Calu3 (cell line): ENCODE data around the gene NEK2. TPM values are rescaled to one million over a fixed set of nuclear protein-coding genes. Genes with fewer than 3 reads are reported as not detected.
"Not testable (repeated sequence)": the region's sequence is repeated elsewhere in the genome, so short reads cannot be mapped to it uniquely, and the experiment has no call there.

Experiments
- BruUV-seq: library from RNA; stranded (reverse); fragments of 400-500 nt; replicated peaks from 2 replicates; lab custom pipeline; 2021; lab: Mats Ljungman, UMichigan
- CTCF ChIA-PET: fragments of 300-600 bp; sonication (Branson Sonifier 250); formaldehyde crosslinking; loops from one replicate; lab custom pipeline; 2022; ENCODE audit warnings: antibody characterized with exemption; lab: Charles Lee
- DNase-seq: peaks from one replicate; pipeline ENCODE4 v3.0.0; 2022
- H3K27ac Mint-ChIP-seq: one replicate; pipeline ENCODE4 v1.8.0; 2022; ENCODE audit warnings: mixed read lengths; ENCODE audit not compliant: unreplicated experiment
- H3K27me3 Mint-ChIP-seq: one replicate; pipeline ENCODE4 v1.8.0; 2022; ENCODE audit warnings: mixed read lengths; ENCODE audit not compliant: unreplicated experiment
- H3K36me3 Mint-ChIP-seq: one replicate; pipeline ENCODE4 v1.8.0; 2022; ENCODE audit warnings: mild to moderate bottlenecking, moderate library complexity, mixed read lengths; ENCODE audit not compliant: insufficient read depth, unreplicated experiment
- H3K4me1 Mint-ChIP-seq: one replicate; pipeline ENCODE4 v1.8.0; 2022; ENCODE audit warnings: mild to moderate bottlenecking, low read depth, mixed read lengths; ENCODE audit not compliant: unreplicated experiment
- H3K4me3 Mint-ChIP-seq: one replicate; pipeline ENCODE4 v1.8.0; 2022; ENCODE audit warnings: mild to moderate bottlenecking, low read depth, moderate library complexity, mixed read lengths; ENCODE audit not compliant: unreplicated experiment
- H3K9me3 Mint-ChIP-seq: one replicate; pipeline ENCODE4 v1.8.0; 2022; ENCODE audit warnings: low read depth, mixed read lengths; ENCODE audit not compliant: unreplicated experiment
- intact Hi-C: fragments of 100-400 bp; cut with micrococcal nuclease; formaldehyde crosslinking; loops from one replicate; pipeline ENCODE4 v1.10.0; 2022; ENCODE audit not compliant: unreplicated experiment
- total RNA-seq: library from RNA; stranded (reverse); gene quantifications from 2 replicates; pipeline ENCODE4 v1.2.3, GENCODE V29; 2022
- TF ChIP-seq, protein P1 (sequence below): fragments of 200-600 bp; IDR thresholded peaks from one replicate; pipeline ENCODE4 v1.8.0; 2022; ENCODE audit warnings: antibody characterized with exemption; ENCODE audit not compliant: unreplicated experiment

Gene NEK2
- total RNA-seq, 1 experiment from 2014 or later, result 43.2 TPM

DNA sequence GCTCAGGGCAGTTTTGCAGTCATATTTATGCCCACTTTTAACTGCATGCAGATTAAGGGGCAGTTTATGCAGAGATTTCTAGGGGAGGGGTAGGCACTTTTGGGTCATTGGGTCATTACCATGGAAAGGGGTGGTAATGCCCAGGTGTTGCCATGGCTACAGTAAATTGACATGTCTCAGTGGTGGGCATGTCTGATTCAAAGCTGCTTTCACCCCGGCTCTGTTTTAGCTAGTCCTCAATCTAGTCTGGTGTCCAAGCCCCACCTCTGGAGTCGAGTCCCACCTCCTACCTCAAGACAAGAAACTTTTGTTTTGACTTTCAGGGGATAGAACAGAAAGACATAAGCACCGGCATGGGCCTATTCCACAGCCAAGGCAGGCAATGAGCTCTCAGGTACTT is 8.9 kb upstream of the NEK2 start:
- no peak for DNase-seq

DNA sequence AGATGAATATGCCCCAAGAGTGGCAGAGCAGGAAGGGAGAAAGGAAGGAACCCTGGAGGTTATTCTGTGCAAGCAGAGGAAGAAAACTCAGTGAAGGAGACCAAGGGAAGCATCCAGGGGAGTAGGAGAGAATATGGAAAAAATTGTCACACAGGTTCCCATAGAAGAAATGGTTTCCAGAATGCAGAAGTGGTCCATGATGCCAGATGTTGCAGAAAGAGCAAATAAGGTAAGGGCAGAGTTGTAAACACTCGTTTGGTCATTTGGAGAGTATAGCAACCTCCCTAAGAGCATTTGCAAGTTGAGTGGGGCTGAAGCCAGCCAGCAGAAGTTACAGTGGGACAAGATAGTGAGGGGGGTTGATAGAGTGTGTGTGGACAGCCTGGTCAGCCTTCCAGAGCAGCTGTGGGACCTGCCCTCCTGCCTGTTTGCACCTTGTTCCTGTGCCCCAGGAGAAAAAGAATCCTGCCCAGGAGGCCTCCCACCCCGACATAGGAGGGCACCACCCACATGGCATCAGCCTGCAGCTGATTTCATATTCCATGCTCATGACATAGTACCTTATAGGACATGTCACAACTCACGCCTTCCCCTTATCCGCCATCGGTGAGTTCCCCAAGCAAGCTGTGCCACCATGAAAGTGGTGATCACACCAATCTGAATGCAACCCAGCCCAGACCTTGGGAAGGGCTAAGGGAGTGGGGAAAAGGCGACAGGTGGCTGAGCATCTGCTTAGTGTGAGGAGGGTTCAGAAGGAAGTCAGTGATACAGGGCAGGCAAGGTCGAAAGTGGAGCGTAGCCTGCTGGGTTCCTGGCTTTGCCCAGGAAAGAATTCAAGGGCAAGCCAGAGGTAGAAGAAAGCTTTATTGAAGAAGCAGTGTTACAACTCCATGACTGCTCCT is 8.2 kb upstream of the NEK2 start:
- H3K27me3 Mint-ChIP-seq, result peaks cover 24% of the 10 kb centered on the region
- H3K27ac Mint-ChIP-seq, result no peak overlapping the region
- H3K4me1 Mint-ChIP-seq, result peaks cover 10% of the 10 kb centered on the region
- H3K9me3 Mint-ChIP-seq, result no peaks in the 10 kb centered on the region
- no peak overlapping the region for H3K4me3 Mint-ChIP-seq
- CTCF ChIA-PET, result no interaction called here
- TF ChIP-seq, protein P1, sequence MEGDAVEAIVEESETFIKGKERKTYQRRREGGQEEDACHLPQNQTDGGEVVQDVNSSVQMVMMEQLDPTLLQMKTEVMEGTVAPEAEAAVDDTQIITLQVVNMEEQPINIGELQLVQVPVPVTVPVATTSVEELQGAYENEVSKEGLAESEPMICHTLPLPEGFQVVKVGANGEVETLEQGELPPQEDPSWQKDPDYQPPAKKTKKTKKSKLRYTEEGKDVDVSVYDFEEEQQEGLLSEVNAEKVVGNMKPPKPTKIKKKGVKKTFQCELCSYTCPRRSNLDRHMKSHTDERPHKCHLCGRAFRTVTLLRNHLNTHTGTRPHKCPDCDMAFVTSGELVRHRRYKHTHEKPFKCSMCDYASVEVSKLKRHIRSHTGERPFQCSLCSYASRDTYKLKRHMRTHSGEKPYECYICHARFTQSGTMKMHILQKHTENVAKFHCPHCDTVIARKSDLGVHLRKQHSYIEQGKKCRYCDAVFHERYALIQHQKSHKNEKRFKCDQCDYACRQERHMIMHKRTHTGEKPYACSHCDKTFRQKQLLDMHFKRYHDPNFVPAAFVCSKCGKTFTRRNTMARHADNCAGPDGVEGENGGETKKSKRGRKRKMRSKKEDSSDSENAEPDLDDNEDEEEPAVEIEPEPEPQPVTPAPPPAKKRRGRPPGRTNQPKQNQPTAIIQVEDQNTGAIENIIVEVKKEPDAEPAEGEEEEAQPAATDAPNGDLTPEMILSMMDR, result no peak
- BruUV-seq, result no TSS peak
- no peaks in the 10 kb centered on the region for H3K36me3 Mint-ChIP-seq
- DNase-seq, result no peak
- intact Hi-C loops, result loop anchor here (5.0 kb wide), 4 partner anchors 144 to 774 kb away; no protein-coding TSS in a partner anchor

More for the DNA sequence above, 8.9 kb upstream of the NEK2 start:
- intact Hi-C loops, result loop anchor here (5.0 kb wide), 4 partner anchors 143 to 773 kb away; no protein-coding TSS in a partner anchor
- Mint-ChIP-seq H3K36me3 (no peaks in the 10 kb centered on the region), H3K4me3 (no peak overlapping the region), H3K27me3 (peaks cover 24% of the 10 kb centered on the region), H3K27ac (no peak overlapping the region), H3K9me3 (no peaks in the 10 kb centered on the region), H3K4me1 (peaks cover 10% of the 10 kb centered on the region)
- TF ChIP-seq, protein P1, result no peak
- no TSS peak for BruUV-seq
- CTCF ChIA-PET, result interaction anchor here (0.5 kb wide), 1 partner anchor 444 kb away, joined by 6 read pairs; no protein-coding TSS in a partner anchor

DNA sequence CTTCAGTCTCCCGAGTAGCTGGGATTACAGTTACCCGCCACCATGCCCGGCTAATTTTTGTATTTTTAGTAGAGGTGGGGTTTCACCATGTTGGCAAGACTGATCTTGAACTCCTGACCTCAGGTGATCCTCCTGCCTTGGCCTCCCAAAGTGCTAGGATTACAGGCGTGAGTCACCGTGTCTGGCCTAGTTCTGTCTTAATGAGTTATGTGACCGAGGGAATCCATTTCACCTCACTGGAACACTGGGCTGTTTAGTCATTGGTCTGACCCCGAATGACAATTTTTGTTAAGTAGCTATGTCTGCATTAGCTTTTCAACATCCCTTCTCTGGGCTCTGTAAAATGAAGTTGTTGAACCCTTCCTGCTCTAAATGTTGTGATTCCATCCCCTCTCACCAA is 6.8 kb upstream of the NEK2 start:
- BruUV-seq, H3K27ac Mint-ChIP-seq, H3K36me3 Mint-ChIP-seq, H3K9me3 Mint-ChIP-seq, DNase-seq, H3K4me3 Mint-ChIP-seq: not testable (repeated sequence)
- intact Hi-C loops, result loop anchor here (5.0 kb wide), 4 partner anchors 145 to 775 kb away; no protein-coding TSS in a partner anchor
- Mint-ChIP-seq H3K4me1 (peaks cover 10% of the 10 kb centered on the region), H3K27me3 (peaks cover 24% of the 10 kb centered on the region)
- CTCF ChIA-PET, result interaction anchor here (0.8 to 1.2 kb wide), 2 partner anchors 41 to 353 kb away, joined by 3 to 7 read pairs; partner anchors contain the start of genes DTL and INTS7

DNA sequence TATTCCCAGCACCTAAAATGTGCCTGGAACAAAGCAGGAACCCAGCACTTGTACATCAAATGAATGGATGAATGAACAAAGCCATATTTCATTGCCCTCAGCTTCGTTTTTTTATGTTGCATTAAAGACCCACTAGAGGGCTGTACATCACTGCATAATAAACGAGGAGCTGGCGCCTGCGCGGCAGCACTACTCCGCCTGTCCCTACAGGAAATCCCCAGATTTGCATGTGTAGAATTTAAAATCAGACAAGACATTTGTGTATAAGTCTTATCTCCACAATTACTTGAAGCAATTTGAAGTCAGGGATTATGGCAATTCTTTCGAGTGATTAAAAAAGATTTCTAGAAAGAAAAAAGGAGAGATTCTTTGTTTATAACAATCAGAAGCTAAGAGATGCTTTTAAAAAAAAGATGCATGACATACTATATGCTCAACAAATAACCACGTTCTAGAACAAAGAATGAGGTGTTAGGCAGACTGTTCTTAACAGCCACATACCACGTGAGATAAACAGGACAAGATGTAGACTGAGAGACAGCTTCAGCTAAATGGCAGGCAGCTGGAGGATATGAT is 5.4 kb upstream of the NEK2 start:
- no peaks in the 10 kb centered on the region for H3K9me3 Mint-ChIP-seq
- TF ChIP-seq, protein P1, result peak; percentile 60
- no peak overlapping the region for H3K4me3 Mint-ChIP-seq
- intact Hi-C loops, result loop anchor here (1.0 to 5.0 kb wide), 6 partner anchors 146 to 776 kb away; partner anchors contain the start of genes DTL and INTS7
- CTCF ChIA-PET, result interaction anchor here (0.5 to 1.7 kb wide), 18 partner anchors 9 to 775 kb away, joined by 3 to 64 read pairs (median 4); partner anchors contain the start of genes DTL and INTS7
- no peak overlapping the region for H3K27ac Mint-ChIP-seq
- peaks cover 2% of the 10 kb centered on the region for H3K36me3 Mint-ChIP-seq
- H3K4me1 Mint-ChIP-seq, result peaks cover 11% of the 10 kb centered on the region
- peak; percentile 69 for DNase-seq
- BruUV-seq, result no TSS peak
- peaks cover 24% of the 10 kb centered on the region for H3K27me3 Mint-ChIP-seq
